Esophagus muscularis mucosa (tissue), 3 donors: Measurements from ENCODE around the gene GSX2.

ENCODE experiments used
- CTCF ChIP-seq, 3 experiments: fragments of 200-600 bp in 2 of 3; fragments of 450-650 bp in 1 of 3; sonication (generic) in 2 of 3; IDR thresholded peaks; one replicate each; pipeline ENCODE4 v1.5.1; 2017 to 2019; ENCODE audit warnings: antibody characterized with exemption in 3 of 3, mild to moderate bottlenecking in 2 of 3, moderate library complexity in 1 of 3
- POLR2AphosphoS5 ChIP-seq, 2 donors: sonication (generic); formaldehyde crosslinking; IDR thresholded peaks; one replicate each; pipeline ENCODE4 v1.6.1; 2017; ENCODE audit warnings: antibody characterized with exemption in 2 of 2

GRCh38 chr4:54085284-54085683 lies 14.7 kb upstream of the GSX2 start:
- TF ChIP-seq CTCF (IDR thresholded peaks at IDR 0.05) (no peak), POLR2AphosphoS5 (IDR thresholded peaks at IDR 0.05) (no peak)
